ENCODE data around the gene APBA2.

APBA2 gene

DNA sequence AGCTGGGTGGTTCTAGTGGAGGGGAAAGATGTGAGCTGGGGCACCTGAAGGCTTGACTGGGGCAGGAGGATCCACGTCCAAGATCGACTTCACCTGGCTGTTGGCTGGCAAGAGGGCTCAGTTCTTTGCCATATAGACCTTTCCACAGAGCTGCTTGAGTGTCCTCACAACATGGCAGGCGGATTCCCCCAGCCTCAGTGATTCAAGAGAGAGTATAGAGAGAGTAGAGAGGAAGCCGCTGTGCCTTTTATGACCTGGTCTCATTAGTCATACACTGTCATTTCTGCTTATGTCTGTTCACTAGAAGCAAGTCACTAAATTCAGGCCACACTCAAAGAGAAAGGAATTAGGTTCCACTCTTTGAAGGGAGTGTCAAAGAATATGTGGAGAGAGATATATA lies 101.6 kb downstream of the APBA2 start:
- no peak for DNase-seq

DNA sequence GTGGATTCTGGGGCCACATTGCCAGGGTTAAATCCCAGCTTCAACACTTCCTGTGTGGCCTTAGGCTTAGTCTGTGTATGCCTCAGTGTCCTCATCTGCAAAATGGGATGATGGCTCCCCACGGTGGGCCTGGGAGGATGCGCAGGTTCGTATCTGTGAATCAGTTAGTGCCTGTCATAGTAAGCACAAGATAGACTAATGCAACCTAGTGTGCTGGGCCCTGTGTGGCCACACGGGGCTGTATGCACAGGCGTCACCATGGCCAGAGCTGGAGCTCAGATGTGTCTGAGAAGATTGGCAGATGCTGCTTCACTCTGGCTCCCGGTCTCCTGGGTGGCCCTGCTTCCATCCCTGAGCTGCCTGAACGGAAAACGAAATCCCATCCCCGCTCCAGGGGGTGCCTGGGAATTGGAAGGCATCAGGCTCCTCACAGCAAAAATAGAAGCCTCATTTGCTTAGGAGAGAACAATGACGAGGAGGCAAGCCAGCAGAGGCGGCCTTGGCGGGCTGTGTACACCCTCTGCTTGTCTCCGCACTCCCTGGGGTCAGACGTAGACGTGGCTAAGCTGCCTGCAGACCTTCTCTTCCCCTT lies 103.6 kb downstream of the APBA2 start:
- peak; percentile 42 for DNase-seq

DNA sequence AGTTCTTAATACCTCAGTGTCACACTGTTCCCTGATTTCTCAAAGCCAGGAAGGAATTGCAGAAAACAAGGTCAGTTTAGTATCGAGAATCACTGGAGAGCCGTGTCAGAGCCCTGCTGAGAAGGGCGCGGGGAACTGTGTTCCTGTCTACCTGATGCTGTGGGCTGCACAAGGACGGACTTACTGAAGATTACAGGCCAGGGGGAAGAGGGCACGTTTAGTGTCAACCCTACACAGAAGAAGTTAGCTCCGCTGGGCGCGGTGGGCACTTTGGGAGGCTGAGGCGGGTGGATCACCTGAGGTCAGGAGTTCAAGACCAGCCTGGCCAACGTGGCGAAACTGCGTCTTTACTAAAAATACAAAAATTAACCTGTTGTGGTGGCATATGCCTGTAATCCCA lies 104.1 kb downstream of the APBA2 start:
- no peak for DNase-seq

DNA sequence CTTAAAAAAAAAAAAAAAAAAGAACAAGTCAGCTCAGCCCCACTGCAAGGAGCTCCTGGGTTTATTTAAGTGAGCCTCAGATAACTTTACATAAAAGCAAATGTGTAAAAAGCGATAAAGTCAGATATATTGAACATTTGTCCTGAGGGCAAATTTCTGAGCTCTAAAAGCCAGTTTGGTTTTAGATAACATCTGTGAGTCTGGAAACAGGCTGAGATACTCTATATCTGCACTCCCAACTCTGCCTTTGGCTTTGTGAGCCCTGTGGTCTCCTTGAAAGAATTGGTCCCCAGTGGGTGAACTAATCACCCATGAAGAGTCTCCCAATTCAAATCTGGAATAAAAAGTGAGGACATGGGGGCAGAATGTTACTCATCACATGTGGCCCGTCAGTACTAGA lies 104.6 kb downstream of the APBA2 start:
- no peak for DNase-seq

DNA sequence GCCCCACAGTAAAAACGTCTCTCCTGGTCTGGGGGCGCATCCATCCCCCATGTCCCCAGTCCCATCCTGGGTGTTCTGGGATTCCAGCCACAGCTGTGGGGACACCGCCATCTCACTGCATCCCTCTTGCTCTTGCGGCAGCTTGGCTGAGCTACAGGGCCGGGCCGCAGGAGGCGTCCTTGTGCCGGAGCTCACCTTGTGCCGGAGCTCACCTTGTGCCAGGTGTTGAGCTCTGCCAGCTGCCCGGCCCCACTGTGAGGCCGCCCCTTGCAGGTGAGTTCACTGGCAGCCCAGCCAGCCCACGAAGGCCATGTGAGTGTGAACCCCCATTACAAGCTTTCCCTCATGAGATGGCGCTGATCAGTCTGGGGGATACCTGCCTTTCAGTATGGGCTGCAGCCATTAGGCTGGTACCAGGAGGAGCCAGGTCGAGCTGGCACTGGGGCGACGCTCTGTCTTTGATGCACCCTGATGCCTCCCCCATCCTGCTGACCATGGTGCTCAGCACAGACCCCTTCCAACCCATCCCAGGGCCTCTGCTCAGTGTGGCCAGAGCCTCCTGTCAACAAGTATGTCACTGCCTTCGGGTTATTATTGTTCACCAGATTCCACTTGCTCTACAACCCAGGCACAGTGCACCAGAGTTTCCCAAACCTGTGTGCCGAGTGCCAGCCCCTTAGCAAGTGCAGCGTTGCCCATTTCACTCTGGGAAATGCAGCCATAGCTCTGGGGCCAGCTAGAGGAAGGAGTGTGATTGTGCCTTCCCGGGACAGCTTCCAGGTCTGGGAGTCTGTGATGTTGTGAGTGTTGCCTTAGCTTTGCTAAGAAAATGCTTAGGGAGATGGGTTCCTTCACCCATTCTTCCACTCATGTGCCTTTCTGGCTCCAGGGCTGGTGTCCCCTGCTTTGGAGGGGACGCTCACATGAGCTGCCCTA lies 105.7 kb downstream of the APBA2 start:
- DNase-seq = no peak

DNA sequence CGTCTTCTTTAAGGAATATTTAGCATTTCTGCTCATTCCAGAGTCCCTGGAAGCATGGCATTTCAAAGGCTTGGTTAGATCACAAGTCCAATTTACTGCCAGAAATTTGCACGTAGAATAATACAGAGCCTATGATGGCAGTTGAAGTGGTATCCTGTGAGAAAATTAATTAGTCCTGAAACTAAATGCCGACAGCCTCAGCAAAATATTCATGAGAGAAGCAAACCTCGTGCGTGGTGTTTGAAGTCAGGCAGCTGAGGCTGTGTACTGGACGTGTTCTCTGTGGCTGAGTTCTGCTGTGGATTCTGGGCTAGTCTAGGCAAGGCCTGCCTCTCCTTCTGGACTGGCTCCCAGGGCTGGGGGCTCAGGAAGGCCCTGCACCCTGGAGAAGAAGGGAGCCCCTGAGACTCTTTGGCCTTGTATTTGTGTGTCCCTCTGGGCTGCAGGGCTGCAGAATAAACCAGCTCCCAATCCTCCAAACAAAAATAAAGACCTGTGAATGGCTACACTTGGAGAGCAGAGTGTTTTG lies 106.6 kb downstream of the APBA2 start:
- DNase-seq = no peak

DNA sequence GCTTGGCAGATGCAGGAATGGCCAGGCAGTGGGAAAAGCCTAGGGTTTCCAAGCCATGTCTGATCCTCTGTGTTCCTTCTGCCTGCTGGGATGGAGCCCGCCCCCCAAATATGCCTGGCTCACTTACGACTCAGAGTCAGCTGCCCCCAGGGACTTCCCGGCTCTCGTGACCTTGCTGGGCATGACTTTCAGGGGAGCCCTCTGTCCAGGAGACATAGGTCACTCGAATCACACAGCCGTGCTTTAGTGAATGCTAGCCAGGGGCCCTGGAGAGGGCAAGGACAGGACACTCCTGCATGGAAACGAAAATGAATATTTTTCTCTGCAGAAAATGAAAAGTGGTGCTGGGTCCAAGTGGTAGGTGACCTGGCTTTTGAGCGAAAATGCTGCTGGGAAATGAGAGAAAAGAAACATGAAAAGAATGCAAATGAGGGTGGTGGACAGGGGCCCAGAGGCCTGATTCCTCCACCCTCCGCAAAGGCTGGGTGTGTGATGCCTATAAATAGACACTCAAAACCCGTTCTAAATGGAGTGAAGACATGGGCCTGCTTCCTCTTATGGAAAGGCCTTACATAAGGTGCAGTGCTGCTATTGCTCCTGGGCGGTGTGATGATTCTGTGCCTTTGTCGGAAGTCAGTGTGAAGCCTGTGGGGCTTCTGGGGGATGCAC lies 107.4 kb downstream of the APBA2 start:
- no peak for DNase-seq

DNA sequence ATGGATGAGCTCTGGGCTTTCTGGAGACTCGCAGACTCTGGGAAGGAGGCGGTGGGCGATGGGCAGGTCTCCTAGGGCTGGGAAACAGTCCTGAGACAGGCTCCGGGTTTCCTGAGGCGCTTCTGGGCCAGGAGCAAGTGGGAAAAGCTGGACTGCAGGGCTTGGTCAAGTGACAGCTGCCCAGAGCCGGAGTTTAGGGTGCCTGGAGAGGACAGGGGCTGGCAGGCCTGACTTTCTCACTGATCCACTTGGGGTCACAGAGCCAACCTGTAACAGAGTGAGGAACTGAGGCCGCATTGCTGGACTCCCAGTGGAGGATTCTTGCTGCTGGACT lies 107.9 kb downstream of the APBA2 start:
- no peak for DNase-seq

DNA sequence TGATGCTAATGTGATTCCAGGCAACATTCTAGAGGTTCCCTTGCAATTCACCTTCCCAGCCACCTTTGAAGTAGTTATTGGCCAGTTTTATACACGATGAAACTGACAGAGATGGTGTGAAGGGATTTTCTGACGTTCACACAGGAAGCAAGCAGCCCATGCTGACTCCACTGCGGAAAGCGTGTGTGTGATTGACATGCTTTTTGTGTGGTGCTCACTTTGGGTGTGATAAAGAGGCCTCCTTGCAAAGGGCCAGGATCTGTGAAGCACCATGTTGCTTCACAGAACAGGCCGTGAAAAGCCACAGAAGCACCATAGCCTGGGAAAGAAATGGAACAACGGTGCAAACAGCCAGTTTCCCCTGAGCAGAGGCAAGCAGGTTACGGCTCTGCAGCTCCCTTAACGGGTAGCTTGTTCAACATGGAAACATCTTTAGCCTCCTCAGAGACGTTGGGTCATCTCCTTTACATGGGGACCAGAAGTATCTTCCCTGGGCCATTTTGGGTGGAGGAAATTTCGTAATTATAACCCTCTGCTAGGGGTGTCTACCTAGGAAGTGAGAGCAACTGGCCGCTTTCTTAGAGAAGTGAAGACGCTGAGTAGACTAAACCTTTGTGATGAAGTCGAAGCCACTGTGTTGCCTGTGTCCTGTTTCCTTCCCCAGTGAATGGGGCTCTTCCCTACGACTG lies 108.5 kb downstream of the APBA2 start:
- DNase-seq = peak; percentile 54

DNA sequence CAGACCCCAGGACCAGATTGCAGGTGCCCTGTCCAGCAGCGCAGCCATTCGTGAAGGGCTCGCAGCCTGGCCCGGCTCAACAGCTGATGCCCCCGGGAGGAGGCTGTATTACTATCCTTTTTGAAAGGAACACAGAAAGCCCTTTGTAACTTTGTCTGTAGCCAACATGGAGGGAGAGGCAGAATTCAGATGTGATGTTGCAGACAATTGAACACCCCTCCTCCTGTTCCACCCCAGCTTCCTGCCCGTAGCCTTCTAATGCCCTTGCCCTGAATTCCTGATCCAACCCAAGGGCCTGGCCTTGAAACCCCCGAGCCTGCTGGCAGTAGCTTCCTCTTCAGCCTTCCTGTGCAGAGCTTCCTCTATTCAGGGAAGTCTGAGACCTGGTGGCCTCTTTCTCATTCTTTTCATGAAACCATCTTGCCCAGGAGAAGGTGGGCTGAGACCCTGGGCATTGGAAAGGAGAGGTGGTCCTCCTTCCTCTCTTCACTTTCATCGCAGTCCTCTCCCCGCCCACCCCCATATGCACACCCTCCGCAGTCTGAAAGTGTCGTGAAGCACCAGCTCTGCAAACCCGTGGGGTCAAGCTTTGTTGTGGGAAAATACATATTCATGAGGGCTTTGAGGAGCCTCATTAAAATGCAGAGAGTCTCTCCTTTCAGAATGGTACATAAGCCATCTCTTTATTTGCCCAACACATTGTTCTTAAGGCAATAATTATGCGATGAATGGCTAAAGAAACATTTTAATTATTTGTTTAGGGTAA lies 109.2 kb downstream of the APBA2 start:
- DNase-seq = no peak

DNA sequence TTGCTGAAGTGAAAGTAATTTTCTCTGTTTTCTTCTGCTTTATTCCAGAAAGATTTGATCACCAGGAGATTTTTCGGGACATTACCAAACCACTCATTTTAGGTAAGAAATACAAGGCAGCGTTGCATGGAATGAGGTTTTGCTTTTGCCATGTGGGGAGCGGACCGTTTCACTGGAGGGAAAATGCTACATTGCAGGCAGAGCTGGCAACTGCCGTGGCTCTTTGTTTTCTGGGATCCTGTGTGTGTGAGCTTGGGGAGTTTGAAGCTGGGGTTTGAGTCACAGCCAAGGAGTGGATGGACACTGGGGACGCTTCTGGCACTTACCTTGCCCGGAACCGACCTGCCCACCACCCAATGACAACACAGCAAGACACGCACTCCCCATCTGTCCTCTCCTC lies 109.9 kb downstream of the APBA2 start:
- DNase-seq = no peak

DNA sequence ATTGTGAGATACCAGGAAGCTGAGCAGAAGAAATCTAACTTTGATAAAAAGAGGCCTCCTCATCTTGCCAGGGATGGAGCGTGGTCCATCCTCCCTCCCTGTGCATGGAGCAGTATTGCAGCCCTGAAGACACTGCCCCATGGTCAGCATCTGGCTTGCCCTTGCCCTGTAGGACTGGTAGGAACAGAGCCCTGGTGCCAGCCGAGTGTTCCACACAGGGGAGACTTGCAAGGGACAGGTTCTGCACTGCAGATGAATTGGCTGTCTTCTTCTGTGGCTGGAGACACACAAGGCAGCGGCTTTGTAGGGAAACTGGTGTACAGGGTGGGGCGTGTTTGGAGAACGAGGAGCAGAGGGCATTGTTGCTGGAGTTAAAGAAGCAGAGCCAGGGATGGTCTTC lies 110.5 kb downstream of the APBA2 start:
- no peak for DNase-seq

DNA sequence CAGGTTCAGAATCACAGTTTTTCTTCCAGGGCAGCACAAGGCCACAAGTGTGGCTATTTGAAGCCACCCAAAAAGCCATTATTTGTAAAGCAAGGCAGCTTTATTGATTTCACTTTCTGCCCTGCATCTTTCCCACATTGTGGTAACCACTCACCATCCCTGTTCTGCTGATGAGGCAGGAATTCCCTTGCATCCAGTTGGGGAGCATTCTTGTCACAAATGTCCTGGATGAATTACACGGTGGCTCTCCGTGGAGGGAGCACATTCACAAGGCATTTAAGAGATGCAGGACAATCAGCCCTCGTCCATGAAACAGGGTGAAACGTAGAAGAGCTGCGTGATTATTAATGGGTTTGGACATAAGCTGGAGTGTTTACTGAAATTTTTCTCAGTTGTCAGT lies 111.2 kb downstream of the APBA2 start:
- DNase-seq = no peak

DNA sequence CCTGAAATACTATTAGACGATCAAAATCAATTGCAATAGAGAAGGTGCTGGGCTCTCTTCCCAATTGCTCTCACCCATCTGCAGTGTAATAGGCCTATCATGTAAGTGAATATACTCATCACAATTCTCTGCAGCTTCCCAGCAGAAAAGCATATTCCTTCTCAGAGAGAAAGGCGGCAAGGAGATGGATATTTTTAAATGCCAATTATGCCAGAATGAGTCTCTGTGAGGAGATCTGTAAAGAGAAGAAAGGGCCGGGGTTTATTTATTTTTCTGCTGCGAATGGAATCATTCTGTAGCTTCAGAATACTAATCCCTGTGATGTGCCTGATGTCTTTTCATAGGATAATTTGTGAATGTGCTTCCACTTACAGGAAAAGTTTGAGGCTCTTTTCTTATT lies 112.0 kb downstream of the APBA2 start:
- no peak for DNase-seq

DNA sequence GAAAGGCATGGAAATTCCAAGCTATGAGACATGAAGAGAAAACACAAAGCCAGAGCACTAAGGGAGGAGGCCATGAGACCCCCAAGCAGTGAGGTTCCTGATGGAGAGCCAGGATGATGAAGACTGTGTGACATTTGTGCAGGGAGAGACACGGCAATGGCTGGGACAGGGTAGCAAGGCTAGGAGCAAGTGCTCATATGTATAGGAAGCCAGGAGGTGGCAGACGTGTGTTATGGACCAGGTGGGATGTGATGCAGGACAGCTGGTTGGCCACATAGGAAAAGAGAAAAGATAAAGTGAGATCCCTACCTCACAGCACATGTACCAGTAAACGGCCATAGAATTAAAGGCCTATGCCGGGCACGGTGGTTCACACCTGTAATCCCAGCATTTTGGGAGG lies 112.7 kb downstream of the APBA2 start:
- DNase-seq = no peak

DNA sequence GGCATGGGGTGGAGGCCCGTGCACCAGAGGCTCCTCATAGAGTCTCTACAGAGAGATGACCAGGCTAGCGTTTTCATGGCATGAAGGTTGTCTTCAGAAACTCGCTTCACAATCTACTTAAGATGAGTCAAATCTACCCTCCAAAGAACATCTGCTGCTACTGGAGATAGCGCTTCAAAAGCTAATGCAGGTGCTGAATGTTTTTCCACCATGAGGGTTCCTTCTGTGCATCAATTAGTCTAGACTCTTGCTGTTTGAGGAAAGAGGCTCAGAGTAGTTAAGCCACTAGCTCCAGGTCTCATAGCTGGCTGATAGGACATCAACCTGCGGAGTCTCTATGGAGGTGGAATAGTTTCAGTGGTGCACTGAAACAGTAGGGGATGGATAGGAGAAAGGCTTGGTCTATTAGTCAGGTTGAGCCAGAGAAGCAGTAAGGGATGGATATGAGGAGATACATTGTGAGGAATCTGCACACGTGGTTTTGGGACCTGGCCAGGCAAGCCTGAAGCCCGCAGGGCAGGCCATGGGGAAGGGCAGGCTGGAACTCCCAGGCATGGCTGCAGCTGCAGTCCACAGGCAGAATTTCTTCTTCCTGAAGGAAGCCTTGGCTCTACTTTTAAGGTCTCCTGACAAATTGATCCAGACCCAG lies 117.5 kb downstream of the APBA2 start:
- no peak for DNase-seq

DNA sequence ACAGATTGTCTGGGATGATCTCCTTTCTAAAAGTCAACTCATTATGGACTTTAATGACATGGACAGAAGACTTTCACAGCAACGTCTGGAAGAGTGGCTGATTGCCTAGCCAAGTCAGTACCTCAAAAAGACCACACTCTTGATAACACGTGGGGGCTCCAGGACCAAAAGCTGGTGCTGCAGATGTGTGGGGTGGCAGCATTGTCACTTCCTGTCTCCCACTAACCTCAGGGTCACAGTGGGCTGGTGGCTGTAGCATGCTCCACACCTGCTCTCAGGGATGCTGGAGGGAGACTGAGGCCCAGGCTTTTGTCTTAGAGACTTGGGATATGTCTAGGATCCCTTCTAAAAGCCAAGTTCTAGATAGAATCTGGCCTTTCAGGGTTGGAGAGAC lies 118.1 kb downstream of the APBA2 start:
- no peak for DNase-seq

DNA sequence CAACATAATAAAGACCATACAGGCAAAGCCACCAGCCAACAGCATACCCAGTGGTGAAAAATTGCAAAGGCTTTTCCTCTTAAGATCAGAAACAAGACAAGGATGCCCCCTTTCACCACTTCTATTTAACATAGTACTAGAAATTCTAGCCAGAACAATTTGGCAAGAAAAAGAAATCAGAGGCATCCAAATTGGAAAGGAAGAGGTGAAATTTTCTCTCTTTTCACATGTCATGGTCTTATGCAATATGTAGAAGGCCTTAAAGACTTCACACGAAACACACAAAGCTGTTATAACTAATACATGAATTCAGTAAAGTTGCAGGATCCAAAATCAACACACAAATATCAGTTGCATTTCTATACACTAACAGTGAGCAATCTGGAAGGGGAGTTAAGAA lies 120.2 kb downstream of the APBA2 start:
- DNase-seq = no peak

DNA sequence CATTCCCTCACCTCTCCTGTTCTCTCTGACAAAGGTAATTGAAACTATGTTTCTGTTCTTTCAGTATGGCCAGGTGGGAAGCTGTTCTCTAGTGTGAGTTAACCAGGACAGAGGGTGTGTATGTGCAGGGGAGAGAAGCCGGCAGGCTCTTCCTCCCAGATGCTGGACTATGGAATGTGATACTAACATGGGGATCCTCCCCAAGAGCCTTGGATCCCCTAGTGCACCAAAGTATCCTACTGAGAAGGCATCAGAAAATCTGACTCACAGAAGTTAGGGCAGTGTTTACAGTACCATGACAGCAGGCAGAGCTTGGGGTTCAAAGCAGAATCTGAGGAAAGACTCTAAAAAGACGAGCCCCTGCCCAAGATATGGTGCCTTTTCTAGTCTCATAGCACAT lies 123.1 kb downstream of the APBA2 start:
- no peak for DNase-seq

DNA sequence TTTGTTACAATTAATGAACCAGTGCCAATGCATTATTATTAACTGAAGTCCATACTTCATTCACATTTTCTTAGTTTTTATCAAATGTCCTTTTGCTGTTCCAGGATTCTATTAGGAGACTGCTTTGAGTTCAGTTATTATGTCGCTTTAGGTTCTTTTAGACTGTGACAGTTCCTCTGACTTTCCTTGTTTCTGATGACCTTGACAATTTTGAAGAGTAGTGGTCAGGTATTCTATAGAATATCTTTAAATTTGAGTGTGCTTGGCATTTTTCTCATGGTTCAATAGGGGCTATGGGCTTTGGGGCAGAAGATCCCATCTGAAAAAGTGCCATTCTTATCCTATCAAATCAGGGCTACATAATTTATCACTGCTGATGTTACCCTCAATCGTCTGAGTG lies 126.3 kb downstream of the APBA2 start:
- DNase-seq = no peak

DNA sequence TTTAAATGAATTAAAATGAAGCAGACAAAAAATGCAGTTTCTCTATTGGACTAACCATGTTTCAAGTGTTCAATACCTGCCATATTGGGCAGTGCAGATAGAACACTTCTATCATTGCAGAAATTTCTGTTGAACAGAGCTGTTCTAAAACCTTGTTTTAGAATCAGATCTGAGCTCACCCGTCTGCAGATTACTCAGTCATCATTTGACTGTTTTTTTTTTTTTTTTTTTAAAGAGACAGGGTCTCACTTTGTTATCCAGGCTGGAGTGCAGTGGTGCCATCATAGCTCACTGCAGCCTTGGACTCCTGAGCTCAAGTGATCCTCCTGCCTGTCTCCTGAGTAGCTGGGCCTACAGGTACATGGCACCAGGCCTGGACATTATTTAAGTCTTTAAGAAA lies 128.7 kb downstream of the APBA2 start:
- no peak for DNase-seq

DNA sequence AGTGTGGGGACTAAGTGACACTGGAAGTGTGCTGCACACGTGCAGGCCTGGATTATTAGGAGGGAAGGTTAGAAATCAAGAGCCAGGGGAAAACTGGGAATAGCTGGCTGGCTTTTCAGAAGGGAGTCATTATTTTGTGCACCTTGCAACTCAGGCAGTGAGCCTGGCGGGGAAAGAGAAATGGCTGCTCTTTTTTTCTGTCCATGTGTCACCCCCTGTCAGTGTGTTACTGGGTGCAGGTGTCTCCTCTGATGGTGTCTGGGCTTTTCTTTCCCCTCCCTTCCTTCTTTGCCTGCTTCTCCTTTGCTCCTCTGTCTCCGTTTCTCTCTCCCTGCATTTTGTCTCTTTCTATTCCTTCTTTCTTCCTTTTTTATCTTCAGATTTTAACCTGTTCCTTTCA lies 130.7 kb downstream of the APBA2 start:
- no peak for DNase-seq
